ENCODE data around the gene PHF2.

DNA sequence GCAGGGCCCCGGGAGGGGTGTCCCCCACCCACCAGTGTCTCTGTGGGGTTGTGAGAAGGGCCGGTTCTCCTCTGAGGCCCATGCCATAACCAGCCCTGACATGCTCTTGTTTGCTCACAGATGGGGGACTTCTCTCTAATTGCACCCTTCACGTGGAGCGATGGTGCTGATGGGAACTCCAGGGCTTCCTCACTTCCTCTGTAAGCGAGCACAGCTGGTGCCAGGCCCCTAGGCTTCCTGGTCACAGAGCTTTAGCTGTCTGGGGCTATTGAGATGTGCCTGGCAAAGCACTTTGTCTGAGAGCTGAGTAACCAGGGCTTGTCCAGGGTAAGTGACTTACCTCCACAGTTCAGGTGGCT, 36.4 kb downstream of the PHF2 start:
- no peak for TF ChIP-seq CTCF (IDR thresholded peaks at IDR 0.05; ENCODE audit: low read depth, low read length)
- TF ChIP-seq EZH2phosphoT487 (IDR thresholded peaks at IDR 0.05; ENCODE audit: low read depth), result no peak

Data from OCI-LY3 (cell line).